ENCODE results near the gene KRTAP9-4. TPM values are rescaled to one million over a fixed set of nuclear protein-coding genes. Genes with fewer than 3 reads are reported as not detected.
"Not testable (repeated sequence)": the region's sequence is repeated elsewhere in the genome, so short reads cannot be mapped to it uniquely, and the experiment has no call there.

The KRTAP9-4 gene
- total RNA-seq, 2 donors from 2014 or later, result not detected

DNA sequence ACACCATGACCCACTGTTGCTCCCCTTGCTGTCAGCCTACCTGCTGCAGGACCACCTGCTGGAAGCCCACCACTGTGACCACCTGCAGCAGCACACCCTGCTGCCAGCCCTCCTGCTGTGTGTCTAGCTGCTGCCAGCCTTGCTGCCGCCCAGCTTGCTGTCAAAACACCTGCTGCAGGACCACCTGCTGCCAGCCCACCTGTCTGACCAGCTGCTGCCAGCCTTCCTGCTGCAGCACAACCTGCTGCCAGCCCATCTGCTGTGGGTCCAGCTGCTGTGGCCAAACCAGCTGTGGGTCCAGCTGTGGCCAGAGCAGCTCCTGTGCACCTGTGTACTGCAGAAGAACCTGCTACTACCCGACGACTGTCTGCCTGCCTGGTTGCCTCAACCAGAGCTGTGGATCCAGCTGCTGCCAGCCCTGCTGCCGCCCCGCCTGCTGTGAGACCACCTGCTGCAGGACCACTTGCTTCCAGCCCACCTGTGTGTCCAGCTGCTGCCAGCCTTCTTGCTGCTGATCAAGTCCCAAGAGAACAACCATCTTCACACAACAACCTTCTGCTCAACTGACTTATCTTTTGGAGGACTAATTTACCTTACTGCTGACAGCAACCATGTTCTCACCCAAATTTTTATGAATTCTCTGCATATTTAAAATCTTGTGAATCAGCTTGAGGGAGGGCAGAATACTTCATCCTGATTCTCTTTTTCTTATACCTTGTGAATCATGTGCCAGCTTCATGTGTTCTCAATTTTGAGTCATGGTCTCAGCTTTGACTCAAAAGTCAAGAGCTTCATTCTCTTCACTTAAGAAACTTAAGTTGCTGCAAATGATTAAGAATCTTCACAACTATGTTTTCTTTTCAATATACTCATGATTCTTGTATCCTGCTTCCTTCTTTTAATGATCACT, 6.1 kb downstream of the KRTAP9-4 start, which contains the start of gene KRTAP9-9:
Gene KRTAP9-9, plus strand, starts transcription at position 4 of the 910 bp plus-strand sequence.
- not testable (repeated sequence) for DNase-seq (ENCODE audit: low spot score in 2 of 2); H3K27ac Mint-ChIP-seq; ATAC-seq; H3K36me3 Mint-ChIP-seq; H3K9me3 Mint-ChIP-seq

DNA sequence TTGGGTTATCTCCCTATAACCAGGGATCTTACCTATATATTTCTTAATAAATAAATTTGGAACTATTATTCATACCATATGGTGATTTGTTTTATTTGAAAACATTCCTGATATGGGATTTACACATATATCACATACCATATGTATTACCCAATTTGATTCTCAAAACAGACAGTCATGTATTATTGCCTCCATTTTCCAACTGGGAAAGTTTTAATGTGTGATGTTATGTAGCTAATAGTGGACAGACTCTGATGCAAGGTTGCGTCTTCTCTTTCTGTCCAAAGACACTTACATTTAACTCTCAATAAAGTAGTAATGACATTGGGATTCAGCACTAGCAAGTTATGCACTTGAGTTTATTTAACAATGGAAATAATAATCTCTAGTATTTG, 6.8 kb downstream of the KRTAP9-4 start:
- Mint-ChIP-seq H3K9me3 (no peaks in the 10 kb centered on the region), H3K36me3 (no peaks in the 10 kb centered on the region), H3K27ac (no peak overlapping the region)
- DNase-seq (ENCODE audit: low spot score in 2 of 2) (no peak), ATAC-seq (no peak)

DNA sequence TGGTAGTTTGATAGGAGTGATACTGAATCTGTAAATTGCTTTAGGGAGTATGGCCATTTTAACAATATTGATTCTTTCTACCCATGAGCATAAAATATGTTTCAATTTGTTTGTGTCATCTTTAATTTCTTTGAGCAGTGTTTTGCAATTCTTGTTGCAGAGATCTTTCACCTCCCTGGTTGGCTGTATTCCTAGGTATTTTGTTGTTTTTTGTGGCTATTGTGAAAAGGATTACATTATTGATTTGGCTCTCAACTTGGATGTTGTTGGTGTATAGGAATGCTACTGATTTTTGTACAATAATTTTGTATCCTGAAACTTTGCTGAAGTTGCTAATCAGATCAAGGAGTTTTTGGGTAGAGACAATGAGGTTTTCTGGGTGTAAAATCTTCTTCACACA, 8.9 kb downstream of the KRTAP9-4 start:
- Mint-ChIP-seq H3K9me3 (no peaks in the 10 kb centered on the region), H3K27ac (no peak overlapping the region), H3K36me3 (no peaks in the 10 kb centered on the region)
- no peak for ATAC-seq
- DNase-seq (ENCODE audit: low spot score in 2 of 2), result no peak

DNA sequence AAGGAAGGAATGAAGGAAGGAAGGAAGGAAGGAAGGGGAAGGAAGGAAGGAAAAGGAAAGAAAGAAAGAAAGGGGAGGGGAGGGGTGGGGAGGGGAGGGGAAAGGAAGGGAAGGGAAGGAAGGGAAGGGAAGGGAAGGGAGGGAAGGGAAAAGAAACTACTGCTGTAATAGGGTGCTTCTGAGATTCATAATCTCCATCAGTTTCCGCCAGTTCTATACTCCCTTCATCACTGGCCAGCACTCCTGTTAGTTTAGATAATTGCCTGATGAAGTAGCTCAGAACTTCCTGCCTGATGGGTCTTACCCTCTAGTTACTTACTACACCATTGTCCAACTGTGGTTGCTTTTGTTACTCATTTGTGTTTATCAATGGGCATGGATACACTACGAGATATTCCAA, 13.7 kb downstream of the KRTAP9-4 start:
- Mint-ChIP-seq H3K9me3 (no peaks in the 10 kb centered on the region), H3K27ac (no peak overlapping the region), H3K36me3 (no peaks in the 10 kb centered on the region)
- no peak for DNase-seq (ENCODE audit: low spot score in 2 of 2)
- no peak for ATAC-seq

DNA sequence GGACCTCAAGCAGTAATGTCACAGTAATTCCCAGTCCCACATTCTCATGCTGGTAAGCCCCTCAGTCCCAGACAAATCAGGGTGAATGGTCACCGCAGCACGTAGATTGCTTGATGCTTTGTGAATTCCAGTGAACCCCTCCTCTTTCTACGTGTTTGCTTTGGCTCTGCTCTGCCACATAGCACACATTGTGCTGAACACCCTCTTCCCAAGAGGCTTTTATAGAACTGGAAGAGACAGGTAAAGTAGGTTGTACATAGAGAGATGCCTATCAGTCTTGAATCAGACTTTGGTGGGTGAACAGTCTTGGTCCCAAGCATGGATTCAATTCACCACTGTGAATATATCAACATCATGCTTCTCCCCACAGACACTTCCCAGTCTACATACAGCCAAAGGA, 15.1 kb downstream of the KRTAP9-4 start:
- Mint-ChIP-seq H3K9me3 (no peaks in the 10 kb centered on the region), H3K27ac (no peak overlapping the region), H3K36me3 (no peaks in the 10 kb centered on the region)
- ATAC-seq, result no peak
- DNase-seq (ENCODE audit: low spot score in 2 of 2), result no peak

DNA sequence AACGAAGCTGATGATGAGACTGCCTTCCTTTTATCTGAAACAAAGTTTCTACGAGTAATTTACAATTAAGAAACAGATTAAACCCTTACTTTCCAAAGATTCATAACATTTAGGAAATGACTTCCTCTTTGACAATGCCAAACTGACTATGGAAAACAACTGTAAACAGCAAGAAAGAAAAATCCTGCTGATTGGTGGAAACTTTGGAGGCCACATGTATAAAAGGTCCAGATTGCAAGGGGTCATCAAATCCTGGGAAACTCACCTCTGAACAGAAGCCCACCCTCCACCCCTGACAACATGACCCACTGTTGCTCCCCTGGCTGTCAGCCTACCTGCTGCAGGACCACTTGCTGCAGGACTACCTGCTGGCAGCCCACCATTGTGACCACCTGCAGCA, 15.6 kb downstream of the KRTAP9-4 start, which contains the start of gene KRTAP9-6:
Gene KRTAP9-6, plus strand, starts transcription at position 301 of the 400 bp plus-strand sequence. Its CDS starts 0 bp downstream, at position 301.
- ATAC-seq (no peak), DNase-seq (ENCODE audit: low spot score in 2 of 2) (no peak)
- Mint-ChIP-seq H3K9me3 (no peaks in the 10 kb centered on the region), H3K36me3 (no peaks in the 10 kb centered on the region), H3K27ac (no peak within 1 kb of the TSS)

DNA sequence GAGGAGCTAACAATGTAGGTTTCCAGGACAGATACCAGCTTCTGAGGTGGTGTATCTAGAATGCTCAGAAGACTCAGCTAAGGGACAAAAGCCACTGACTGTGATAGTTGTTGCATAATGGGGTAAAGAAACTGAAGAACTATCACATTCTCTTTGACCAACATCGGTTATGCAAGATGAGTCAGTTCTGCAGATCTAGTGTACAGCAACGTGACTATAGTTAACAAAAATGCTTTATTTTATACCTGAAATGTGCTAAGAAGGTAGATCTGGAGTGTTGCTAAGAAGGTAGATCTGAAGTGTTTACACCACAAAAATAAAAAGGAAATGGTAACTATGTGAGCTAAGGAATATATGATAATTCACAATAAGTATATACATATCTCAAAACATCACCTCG, 18.2 kb downstream of the KRTAP9-4 start:
- H3K9me3 Mint-ChIP-seq, result no peaks in the 10 kb centered on the region
- DNase-seq (ENCODE audit: low spot score in 2 of 2) (no peak), ATAC-seq (no peak)

DNA sequence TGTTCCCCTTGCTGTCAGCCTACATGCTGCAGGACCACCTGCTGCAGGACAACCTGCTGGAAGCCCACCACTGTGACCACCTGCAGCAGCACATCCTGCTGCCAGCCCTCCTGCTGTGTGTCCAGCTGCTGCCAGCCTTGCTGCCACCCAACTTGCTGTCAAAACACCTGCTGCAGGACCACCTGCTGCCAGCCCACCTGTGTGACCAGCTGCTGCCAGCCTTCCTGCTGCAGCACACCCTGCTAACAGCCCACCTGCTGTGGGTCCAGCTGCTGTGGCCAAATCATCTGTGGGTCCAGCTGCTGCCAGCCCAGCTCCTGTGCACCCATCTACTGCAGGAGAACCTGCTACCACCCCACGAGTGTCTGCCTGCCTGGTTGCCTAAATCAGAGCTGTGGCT, 21.8 kb downstream of the KRTAP9-4 start:
- not testable (repeated sequence) for H3K27ac Mint-ChIP-seq; H3K9me3 Mint-ChIP-seq; H3K36me3 Mint-ChIP-seq; ATAC-seq; DNase-seq (ENCODE audit: low spot score in 2 of 2)

More for the DNA sequence above, 18.2 kb downstream of the KRTAP9-4 start:
- H3K36me3 Mint-ChIP-seq, result no peaks in the 10 kb centered on the region
- no peak overlapping the region for H3K27ac Mint-ChIP-seq

DNA sequence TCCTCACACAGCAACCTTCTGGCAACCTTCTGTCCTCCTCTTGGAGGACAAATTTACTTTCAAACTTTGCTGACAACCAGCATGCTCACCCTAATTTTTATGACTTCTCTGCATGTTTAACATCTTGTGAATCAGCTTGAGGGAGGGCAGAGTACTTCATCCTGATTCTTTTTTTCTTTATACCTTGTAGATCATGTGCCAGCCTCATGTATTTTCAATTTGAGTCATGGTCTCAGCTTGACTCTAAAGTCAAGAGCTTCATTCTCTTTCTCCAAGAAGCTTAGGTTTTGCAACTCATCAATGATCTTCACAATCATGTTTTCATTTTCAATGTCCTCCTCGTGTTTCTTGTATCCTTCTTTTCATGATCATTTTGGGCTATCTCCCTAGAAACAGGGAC, 22.4 kb downstream of the KRTAP9-4 start:
- DNase-seq (ENCODE audit: low spot score in 2 of 2) (no peak), ATAC-seq (no peak)
- Mint-ChIP-seq H3K9me3 (no peaks in the 10 kb centered on the region), H3K36me3 (no peaks in the 10 kb centered on the region), H3K27ac (no peak overlapping the region)

DNA sequence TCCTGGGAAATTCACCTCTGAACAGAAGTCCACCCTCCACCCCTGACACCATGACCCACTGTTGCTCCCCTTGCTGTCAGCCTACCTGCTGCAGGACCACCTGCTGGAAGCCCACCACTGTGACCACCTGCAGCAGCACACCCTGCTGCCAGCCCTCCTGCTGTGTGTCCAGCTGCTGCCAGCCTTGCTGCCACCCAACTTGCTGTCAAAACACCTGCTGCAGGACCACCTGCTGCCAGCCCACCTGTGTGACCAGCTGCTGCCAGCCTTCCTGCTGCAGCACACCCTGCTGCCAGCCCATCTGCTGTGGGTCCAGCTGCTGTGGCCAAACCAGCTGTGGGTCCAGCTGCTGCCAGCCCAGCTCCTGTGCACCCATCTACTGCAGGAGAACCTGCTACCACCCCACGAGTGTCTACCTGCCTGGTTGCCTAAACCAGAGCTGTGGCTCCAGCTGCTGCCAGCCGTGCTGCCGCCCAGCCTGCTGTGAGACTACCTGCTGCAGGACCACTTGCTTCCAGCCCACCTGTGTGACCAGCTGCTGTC, 26.2 kb downstream of the KRTAP9-4 start, which contains the start of gene KRTAP9-7:
Gene KRTAP9-7, plus strand, starts transcription at position 51 of the 543 bp plus-strand sequence. Its CDS starts 0 bp downstream, at position 51.
- not testable (repeated sequence) for DNase-seq (ENCODE audit: low spot score in 2 of 2); H3K36me3 Mint-ChIP-seq; H3K27ac Mint-ChIP-seq; H3K9me3 Mint-ChIP-seq; ATAC-seq

DNA sequence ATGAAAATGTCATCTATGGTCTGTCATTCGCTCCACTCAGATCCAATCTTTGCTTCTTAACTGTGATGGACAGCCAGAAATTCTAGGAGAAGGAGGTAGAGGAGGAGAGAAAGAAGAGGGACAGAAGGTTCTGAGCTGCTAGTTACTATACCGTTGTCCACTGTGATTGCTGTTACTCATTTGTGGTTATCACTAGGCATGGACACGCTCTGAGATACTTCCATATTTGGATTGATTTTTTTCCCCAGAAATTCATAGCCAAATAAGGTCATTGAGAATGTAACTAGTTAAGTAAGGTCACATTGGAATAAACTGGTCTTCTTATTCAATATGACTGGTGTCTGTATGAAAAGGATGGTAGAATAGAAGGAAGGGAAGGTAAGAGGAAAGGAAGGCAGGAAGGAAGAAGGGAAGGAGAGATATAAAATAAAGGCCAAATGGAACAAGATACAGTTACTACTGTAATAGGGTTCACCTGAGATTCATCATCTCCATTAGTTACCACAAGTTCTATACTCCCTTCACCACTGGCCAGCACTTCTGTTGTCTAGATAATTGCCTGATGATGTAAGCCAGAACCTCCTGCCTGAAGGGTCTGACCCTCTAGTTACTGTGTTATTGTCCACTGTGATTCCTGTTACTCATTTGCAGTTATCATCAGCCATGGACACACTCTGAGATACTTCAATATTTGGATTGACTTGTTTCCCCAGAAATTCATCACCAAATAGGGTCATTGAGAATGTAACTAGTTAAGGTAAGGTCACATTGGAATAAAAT, 28.9 kb downstream of the KRTAP9-4 start:
- ATAC-seq, result no peak
- Mint-ChIP-seq H3K9me3 (peaks cover 0 to 4% of the 10 kb centered on the region in 2 donors), H3K27ac (no peak overlapping the region), H3K36me3 (no peaks in the 10 kb centered on the region)
- no peak for DNase-seq (ENCODE audit: low spot score in 2 of 2)

DNA sequence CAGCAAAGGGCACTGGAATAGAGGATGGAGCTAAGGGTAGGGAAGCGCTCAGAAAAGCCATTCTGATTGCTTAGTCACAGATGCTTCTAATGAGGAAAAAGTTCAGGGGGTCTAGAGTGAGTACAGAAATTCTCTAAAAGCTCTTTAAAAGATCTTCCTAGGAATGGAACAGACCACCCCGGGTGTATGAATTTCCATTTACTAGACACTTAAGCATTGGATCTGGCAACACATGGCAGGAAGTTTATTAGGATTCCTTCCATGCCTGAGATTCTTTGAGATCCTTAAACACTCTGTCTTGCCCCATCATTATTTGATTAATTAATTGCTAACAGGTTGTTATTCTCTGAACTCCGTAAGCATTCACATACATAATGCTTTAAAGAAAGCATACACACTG, 34.6 kb downstream of the KRTAP9-4 start:
- H3K36me3 Mint-ChIP-seq, result no peaks in the 10 kb centered on the region
- no peak overlapping the region for H3K27ac Mint-ChIP-seq
- H3K9me3 Mint-ChIP-seq, result peaks cover 0 to 4% of the 10 kb centered on the region in 2 donors
- no peak for DNase-seq (ENCODE audit: low spot score in 2 of 2)
- no peak for ATAC-seq

DNA sequence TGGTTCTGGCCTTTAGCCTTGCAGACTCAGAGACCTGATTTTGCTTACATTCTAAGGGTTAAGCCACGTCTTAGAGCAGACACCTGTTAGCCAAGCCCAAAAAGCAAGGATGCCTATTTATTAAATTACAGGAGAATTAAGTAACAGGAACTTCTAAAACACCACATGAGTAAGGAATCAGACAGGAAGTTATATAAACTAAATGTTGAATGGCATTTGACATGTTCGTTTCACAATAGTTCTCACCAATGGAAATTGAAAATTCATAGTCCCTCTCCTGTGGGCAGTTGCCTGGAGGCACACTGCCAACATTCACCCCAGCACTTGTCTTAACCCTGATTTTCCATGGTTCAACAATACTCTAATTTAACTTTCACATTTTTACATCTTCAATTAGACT, 35.1 kb downstream of the KRTAP9-4 start:
- Mint-ChIP-seq H3K36me3 (no peaks in the 10 kb centered on the region), H3K27ac (no peak overlapping the region), H3K9me3 (peaks cover 0 to 4% of the 10 kb centered on the region in 2 donors)
- ATAC-seq, result no peak
- no peak for DNase-seq (ENCODE audit: low spot score in 2 of 2)

DNA sequence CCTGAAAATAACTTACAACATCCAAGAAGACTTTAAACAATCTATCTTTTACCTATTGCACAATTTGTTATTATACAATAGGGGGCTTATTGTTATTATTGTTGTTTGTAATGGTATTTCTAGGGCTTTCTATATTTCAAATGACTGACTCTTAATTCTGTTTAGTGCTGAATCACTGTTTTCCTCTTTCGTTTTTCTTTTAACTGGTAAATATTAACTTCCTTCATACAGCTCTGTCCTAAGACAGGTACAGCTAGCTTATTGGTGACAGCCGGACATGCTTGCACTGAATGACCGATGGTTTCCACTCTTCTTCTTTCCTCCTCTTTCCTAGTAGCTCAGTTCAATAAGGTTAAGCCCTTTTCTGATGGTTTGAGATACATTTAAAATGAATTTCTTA, 37.6 kb downstream of the KRTAP9-4 start:
- no peaks in the 10 kb centered on the region for H3K9me3 Mint-ChIP-seq
- H3K36me3 Mint-ChIP-seq, result no peaks in the 10 kb centered on the region
- DNase-seq (ENCODE audit: low spot score in 2 of 2) (no peak), ATAC-seq (no peak)
- no peak overlapping the region for H3K27ac Mint-ChIP-seq

DNA sequence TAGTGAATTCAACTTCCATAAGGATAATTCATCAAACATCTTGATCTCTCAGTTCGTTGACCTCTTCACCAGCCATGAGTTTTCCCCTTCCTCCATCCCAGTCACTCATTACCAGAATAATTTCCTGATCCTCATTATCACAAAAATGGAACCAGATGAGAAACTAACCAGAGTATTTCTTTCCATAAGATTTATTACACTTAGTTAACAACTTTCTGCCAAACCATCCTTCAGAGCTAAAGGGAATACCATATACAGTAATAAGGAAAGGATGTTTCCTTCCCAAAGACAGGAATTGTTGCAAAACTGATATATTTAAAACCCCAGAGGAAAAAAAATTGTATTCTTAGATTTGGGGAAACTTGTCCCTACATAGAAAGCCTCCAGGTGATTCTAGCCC, 44.5 kb downstream of the KRTAP9-4 start:
- ATAC-seq (no peak), DNase-seq (ENCODE audit: low spot score in 2 of 2) (no peak)
- Mint-ChIP-seq H3K36me3 (no peaks in the 10 kb centered on the region), H3K27ac (no peak overlapping the region), H3K9me3 (no peaks in the 10 kb centered on the region)

DNA sequence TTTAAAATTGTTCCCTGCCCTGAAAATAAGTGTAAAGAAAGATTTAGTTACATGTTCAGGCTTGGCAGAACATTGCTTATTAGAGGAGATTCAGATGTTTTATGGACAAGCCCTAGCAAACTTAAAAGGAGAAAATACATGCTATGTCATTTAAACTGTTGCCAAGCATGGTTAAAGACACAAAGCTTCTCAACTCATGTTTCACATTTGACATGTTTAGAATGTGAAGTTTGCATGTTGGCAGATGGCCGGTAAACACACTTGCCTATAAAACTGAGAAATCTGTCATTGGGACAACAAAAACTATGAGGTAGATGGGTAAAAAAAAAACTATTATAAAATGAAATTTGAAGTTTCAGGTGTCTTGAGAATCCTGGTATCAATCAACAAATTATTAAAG, 47.4 kb downstream of the KRTAP9-4 start:
- peaks cover 7 to 9% of the 10 kb centered on the region in 2 donors for H3K36me3 Mint-ChIP-seq
- DNase-seq (ENCODE audit: low spot score in 2 of 2), result no peak
- no peak for ATAC-seq
- no peak overlapping the region for H3K27ac Mint-ChIP-seq
- H3K9me3 Mint-ChIP-seq, result peaks cover 5 to 6% of the 10 kb centered on the region in 2 donors

All from activated naive CD4-positive, alpha-beta T cell treated with anti-CD3 and anti-CD28 coated beads, Interleukin-2, amount 50 U/mL, for 72 hours (primary cell).